HG03432 (cell line): Measurements from ENCODE around the gene ST6GALNAC3.
"Not testable (repeated sequence)": the region's sequence is repeated elsewhere in the genome, so short reads cannot be mapped to it uniquely, and the experiment has no call there.

ENCODE experiments used
- ATAC-seq: cut with Tn5 transposase; IDR thresholded peaks from one replicate; pipeline ENCODE4 v1.9.1; 2021; ENCODE audit warnings: mild to moderate bottlenecking, moderate library complexity; ENCODE audit not compliant: unreplicated experiment

ST6GALNAC3 gene

GRCh38 chr1:76238094-76238628 is 163.6 kb downstream of the ST6GALNAC3 start:
- ATAC-seq, result no peak

- ATAC-seq, result no peak
Observed at GRCh38 chr1:76239470-76239918, 164.9 kb downstream of the ST6GALNAC3 start.

- no peak for ATAC-seq
Observed at GRCh38 chr1:76240316-76240715, 165.8 kb downstream of the ST6GALNAC3 start.

GRCh38 chr1:76242587-76242986 is 168.0 kb downstream of the ST6GALNAC3 start:
- ATAC-seq, result not testable (repeated sequence)

GRCh38 chr1:76247261-76247852 is 172.8 kb downstream of the ST6GALNAC3 start:
- ATAC-seq, result no peak

- ATAC-seq, result no peak
Observed at GRCh38 chr1:76250271-76250670, 175.7 kb downstream of the ST6GALNAC3 start.

- no peak for ATAC-seq
Observed at GRCh38 chr1:76252431-76252830, 177.9 kb downstream of the ST6GALNAC3 start.

GRCh38 chr1:76254104-76255030 is 179.8 kb downstream of the ST6GALNAC3 start:
- ATAC-seq, result no peak

GRCh38 chr1:76256289-76257223 is 182.0 kb downstream of the ST6GALNAC3 start:
- ATAC-seq, result no peak

GRCh38 chr1:76257823-76258222 is 183.3 kb downstream of the ST6GALNAC3 start:
- no peak for ATAC-seq

- ATAC-seq, result no peak
Observed at GRCh38 chr1:76259270-76259669, 184.7 kb downstream of the ST6GALNAC3 start.

- ATAC-seq, result no peak
Observed at GRCh38 chr1:76260279-76260678, 185.7 kb downstream of the ST6GALNAC3 start.

GRCh38 chr1:76262601-76263000 is 188.1 kb downstream of the ST6GALNAC3 start:
- ATAC-seq, result no peak

- ATAC-seq, result no peak
Observed at GRCh38 chr1:76264642-76265041, 190.1 kb downstream of the ST6GALNAC3 start.

- ATAC-seq, result no peak
Observed at GRCh38 chr1:76266762-76267161, 192.2 kb downstream of the ST6GALNAC3 start.

- no peak for ATAC-seq
Observed at GRCh38 chr1:76267631-76268030, 193.1 kb downstream of the ST6GALNAC3 start.

- no peak for ATAC-seq
Observed at GRCh38 chr1:76268341-76268740, 193.8 kb downstream of the ST6GALNAC3 start.

GRCh38 chr1:76269155-76269554 is 194.6 kb downstream of the ST6GALNAC3 start:
- no peak for ATAC-seq

- ATAC-seq, result no peak
Observed at GRCh38 chr1:76274302-76274701, 199.8 kb downstream of the ST6GALNAC3 start.

GRCh38 chr1:76274718-76275117 is 200.2 kb downstream of the ST6GALNAC3 start:
- no peak for ATAC-seq

- no peak for ATAC-seq
Observed at GRCh38 chr1:76278711-76279100, 204.2 kb downstream of the ST6GALNAC3 start.
